H54 (cell line): ENCODE results near the gene FOXRED2.
"Not testable (repeated sequence)": the region's sequence is repeated elsewhere in the genome, so short reads cannot be mapped to it uniquely, and the experiment has no call there.

ENCODE experiments used
- DNase-seq: peaks from one replicate; pipeline ENCODE4 v3.0.0; 2011; ENCODE audit warnings: low spot score, mixed read lengths; ENCODE audit not compliant: insufficient read length
- FAIRE-seq: peaks from 3 replicates; lab custom pipeline; 2011; peaks lifted over from hg19 to GRCh38; lab: Jason Lieb, UNC
- POLR2A ChIP-seq: IDR thresholded peaks from 2 replicates; pipeline ENCODE4 v1.6.1; 2011; ENCODE audit warnings: low read depth, mild to moderate bottlenecking, low read length

The FOXRED2 gene

DNA sequence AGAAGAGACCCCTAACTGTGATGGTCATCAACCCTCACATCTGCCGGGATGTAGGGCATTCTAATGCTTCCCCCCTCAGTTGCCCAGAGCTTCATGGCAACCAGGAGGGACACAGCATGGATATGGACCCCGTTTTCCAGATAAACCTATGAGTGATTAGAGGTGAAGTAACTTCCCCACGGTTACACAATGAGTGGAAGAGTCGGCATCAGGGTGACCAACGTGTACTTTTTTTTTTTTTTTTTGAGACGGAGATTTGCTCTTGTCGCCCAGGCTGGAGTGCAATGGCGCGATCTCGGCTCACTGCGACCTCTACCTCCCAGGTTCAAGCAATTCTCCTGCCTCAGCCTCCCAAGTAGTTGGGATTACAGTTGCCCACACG, 50.4 kb downstream of the FOXRED2 start:
- FAIRE-seq: no peak
- TF ChIP-seq POLR2A: no peak
- no peak for DNase-seq

DNA sequence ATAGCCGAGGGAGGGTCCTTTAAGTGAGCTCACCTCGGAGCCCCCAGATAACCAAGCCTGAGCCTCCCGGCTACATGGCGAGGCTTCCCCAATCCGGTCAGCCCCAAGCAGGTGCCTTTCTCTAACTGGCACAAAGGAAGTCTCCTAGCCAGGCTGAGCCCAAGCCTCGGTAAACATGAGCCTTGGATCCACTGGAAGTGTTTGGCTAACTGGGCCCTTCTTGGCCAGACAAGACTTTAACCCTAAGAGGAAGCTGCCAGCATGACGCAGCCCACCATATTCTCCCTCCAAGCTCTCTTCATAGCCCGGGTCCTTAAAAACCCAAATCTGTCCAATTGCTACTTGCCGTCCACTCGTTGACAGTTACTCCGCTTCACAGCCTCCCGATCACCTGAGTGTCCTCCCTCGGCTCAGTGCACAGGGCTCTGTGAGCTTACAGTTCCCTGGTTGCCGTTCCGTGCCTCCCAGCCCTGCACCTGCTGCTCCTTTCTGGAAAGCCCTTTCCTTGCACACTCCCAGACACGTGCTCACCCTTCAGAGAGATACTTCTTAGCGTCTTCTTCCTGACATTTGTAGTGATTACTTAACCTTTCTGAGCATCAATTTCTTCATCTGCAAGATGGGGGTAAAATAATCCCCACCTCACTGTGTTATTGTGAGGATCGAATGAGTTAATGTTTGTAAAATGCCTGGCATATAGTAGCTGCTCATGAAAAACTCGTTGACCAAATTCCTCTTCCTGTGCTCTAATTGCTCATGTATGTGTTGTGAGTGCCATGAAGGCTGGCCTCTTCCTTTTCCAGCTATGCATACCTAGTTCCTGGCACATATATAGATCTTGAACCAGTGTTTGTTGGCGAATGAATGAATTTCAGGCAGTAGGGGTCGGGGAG, 51.0 kb downstream of the FOXRED2 start:
- TF ChIP-seq POLR2A: no peak
- FAIRE-seq (no peak), DNase-seq (no peak)

DNA sequence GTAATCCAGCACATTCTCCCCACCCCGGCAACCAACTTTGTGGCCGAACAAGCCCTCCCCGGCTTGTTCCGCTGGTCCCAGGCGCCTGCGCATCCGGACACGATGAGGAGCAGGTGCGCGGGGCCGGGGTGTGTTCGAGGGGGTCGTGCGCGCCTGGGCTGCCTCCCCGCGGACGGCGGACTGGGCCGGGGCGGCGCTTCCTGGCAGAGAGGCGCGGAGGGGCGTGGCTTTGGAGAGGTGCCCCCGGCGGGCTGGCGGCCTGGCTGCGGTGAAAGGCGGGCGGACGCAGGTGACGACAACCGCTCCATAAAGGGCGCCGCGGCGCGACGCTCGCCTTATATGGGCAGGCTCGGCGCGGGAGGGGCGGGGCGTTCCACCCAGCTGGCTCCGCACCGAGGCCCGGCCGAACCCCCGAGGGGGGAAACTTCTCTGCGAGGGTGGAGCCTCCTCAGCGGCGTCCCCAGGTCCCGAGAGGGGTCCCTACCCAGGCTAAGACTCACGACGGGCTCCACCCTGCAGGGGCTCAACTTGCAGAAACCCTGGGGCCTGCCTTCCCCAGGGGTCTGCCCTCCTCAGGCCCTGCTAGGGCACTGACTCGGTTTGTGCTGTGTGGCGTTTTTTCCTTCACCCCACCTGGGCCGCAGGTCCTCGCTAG, 51.8 kb downstream of the FOXRED2 start:
- DNase-seq: no peak
- no peak for FAIRE-seq
- TF ChIP-seq POLR2A: no peak

GRCh38 chr22:36453855-36454378, 52.9 kb downstream of the FOXRED2 start:
- TF ChIP-seq POLR2A: no peak
- DNase-seq: no peak
- no peak for FAIRE-seq

DNA sequence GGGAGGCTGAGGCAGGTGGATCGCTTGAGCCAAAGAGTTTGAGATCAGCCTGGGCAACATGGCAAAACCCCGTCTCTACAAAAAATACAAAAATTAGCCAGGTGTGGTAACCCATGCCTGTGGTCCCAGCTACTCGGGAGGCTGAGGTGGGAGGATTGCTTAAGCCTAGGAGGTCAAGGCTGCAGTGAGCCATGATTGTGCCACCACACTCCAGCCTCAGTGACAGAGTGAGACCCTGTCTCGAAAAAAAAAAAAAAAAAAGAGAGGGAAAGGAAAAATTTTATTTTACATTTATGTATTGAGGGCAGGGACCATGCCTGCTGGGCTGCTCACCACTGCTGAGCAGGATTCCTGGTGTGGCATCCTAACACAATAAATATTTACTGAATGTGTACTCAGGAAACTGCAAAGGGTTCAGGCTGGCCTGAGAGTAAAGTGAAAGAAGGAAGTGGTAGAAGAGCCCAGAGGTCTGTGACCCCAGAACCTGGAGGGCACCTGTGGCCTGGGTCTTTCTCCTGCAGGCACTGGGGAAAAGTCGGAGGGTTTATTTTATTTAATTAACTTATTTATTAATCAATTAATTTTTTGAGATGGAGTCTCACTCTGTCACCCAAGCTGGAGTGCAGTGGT, 53.7 kb downstream of the FOXRED2 start:
- FAIRE-seq, DNase-seq: not testable (repeated sequence)

GRCh38 chr22:36452250-36452977, 54.4 kb downstream of the FOXRED2 start:
- DNase-seq (no peak), FAIRE-seq (no peak)
- no peak for TF ChIP-seq POLR2A

DNA sequence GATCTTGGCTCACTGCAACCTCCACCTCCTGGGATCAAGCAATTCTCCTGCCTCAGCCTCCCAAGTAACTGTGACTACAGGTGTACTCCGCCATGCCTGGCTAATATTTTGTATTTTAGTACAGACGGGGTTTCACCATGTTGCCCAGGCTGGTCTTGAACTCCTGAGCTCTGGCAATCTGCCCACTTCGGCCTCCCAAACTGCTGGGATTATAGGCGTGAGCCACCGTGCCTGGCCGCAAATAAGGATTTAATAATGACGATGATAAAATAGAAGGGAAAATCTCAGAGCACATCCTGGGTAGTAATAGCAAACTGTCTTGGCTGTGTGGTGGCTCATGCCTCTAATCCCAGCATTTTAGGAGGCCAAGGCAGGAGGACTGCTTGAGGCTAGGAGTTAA, 55.9 kb downstream of the FOXRED2 start:
- FAIRE-seq, DNase-seq: not testable (repeated sequence)

- FAIRE-seq (no peak), DNase-seq (no peak)
- TF ChIP-seq POLR2A: no peak
Observed at GRCh38 chr22:36449596-36450175, 57.2 kb downstream of the FOXRED2 start.

- no peak for TF ChIP-seq POLR2A
- DNase-seq (no peak), FAIRE-seq (no peak)
Observed at GRCh38 chr22:36447632-36448031, 59.2 kb downstream of the FOXRED2 start.

GRCh38 chr22:36445158-36445668, 61.6 kb downstream of the FOXRED2 start:
- DNase-seq (peak; percentile 67), FAIRE-seq (peak; percentile 27)
- no peak for TF ChIP-seq POLR2A

GRCh38 chr22:36443198-36443770, 63.6 kb downstream of the FOXRED2 start:
- no peak for DNase-seq
- TF ChIP-seq POLR2A: no peak
- no peak for FAIRE-seq

DNA sequence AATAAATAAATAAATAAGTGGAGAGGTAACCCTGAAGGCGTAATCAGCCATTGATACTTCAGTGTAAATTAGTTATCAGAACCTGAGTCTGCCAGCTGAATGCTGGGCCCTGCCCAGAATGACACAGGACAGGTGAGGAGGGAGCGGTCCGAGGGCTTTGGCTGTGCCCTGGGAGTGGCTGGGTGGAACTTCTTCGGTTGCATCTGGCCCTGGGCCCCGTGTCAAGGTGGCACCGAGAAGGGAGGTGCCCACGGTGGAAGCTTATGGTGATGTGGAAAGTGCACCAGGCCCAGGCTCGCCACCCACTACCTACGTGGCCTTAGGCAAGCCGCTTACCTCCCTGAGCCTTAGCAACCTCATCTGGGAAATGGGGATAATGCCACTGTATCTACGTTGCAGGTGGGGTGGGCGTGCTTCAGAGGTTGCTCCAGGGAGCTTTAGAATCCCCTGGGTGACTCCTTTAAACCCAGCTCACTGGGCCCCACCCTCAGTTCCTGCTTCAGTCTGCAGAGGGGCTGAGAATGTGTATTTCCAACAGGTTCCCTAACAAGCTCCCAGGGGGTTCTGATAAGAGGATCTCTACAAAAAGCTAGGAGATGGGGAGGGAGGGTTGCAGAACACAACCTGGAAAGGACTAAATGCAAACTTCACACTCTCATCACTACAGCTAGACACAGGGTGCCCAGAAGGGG, 64.2 kb downstream of the FOXRED2 start:
- DNase-seq (no peak), FAIRE-seq (no peak)
- TF ChIP-seq POLR2A: no peak
